Thyroid gland (tissue), 4 donors: ENCODE measurements around the gene RIT2.

Experiments
- CTCF ChIP-seq, 6 experiments: fragments of 200-600 bp in 3 of 6; fragments of 450-650 bp in 3 of 6; sonication (generic) in 3 of 6; IDR thresholded peaks; one replicate each; pipeline ENCODE4 v1.5.1; 2016 to 2019; ENCODE audit warnings: antibody characterized with exemption in 6 of 6, mild to moderate bottlenecking in 2 of 6, inconsistent platforms in 1 of 6, moderate library complexity in 1 of 6
- POLR2A ChIP-seq, 2 donors: fragments of 450-650 bp; IDR thresholded peaks; one replicate each; pipeline ENCODE4 v1.6.1; 2017; ENCODE audit warnings: antibody characterized with exemption in 2 of 2, mild to moderate bottlenecking in 2 of 2, moderate library complexity in 1 of 2

GRCh38 chr18:42893977-42894376 lies 221.5 kb downstream of the RIT2 start:
- TF ChIP-seq CTCF (IDR thresholded peaks at IDR 0.05) (no peak), POLR2A (IDR thresholded peaks at IDR 0.05) (no peak)
